AG10803 (cell line): ENCODE data around the gene MS4A8.

ENCODE experiments used
- DNase-seq: peaks from one replicate; pipeline ENCODE4 v3.0.0; 2010; ENCODE audit warnings: low read depth
- H3K4me3 ChIP-seq: 2 replicates; pipeline ENCODE4 v1.5.1; 2011; ENCODE audit warnings: mild to moderate bottlenecking, low read length, control low read depth
- CTCF ChIP-seq: conservative IDR thresholded peaks from 2 replicates; pipeline ENCODE4 v1.5.1; 2011; ENCODE audit warnings: mild to moderate bottlenecking, low read length, control low read depth, inconsistent platforms

MS4A8 gene

GRCh38 chr11:60691661-60692060, 7.8 kb upstream of the MS4A8 start:
- no peak overlapping the region for H3K4me3 ChIP-seq
- no peak for DNase-seq
- TF ChIP-seq CTCF: no peak

GRCh38 chr11:60699936-60700335, 524 bp downstream of the MS4A8 start:
- no peak for TF ChIP-seq CTCF
- DNase-seq: no peak
- no peak overlapping the region for H3K4me3 ChIP-seq

GRCh38 chr11:60700689-60701468, 1.5 kb downstream of the MS4A8 start:
- TF ChIP-seq CTCF: no peak; the same call in 1 of the 2 replicates
- DNase-seq: no peak
- no peak overlapping the region for H3K4me3 ChIP-seq

- no peak overlapping the region for H3K4me3 ChIP-seq
- no peak for DNase-seq
- no peak for TF ChIP-seq CTCF
These were observed 2.0 kb downstream of the MS4A8 start for GRCh38 chr11:60701469-60701818.

- DNase-seq: no peak
- no peak for TF ChIP-seq CTCF
- H3K4me3 ChIP-seq: no peak overlapping the region
These were observed 4.0 kb downstream of the MS4A8 start for GRCh38 chr11:60703374-60703773.

GRCh38 chr11:60705895-60706294, 6.5 kb downstream of the MS4A8 start:
- DNase-seq: no peak
- no peak for TF ChIP-seq CTCF

GRCh38 chr11:60706931-60707330, 7.5 kb downstream of the MS4A8 start:
- DNase-seq: no peak
- TF ChIP-seq CTCF: no peak
- H3K4me3 ChIP-seq: no peak overlapping the region

More at GRCh38 chr11:60705895-60706294, 6.5 kb downstream of the MS4A8 start:
- H3K4me3 ChIP-seq: no peak overlapping the region
